B cell (primary cell): Measurements from ENCODE around the gene SS18L1. TPM values are rescaled to one million over a fixed set of nuclear protein-coding genes. Genes with fewer than 3 reads are reported as not detected.

ENCODE experiments used
- ATAC-seq: fragments of 200-7000 bp; cut with Tn5 transposase; one replicate; pipeline ENCODE4 v1.10.0; 2021; ENCODE audit warnings: low read depth, mild to moderate bottlenecking, moderate number of reproducible peaks, moderate library complexity
- CTCF ChIA-PET: fragments of 350-600 bp; sonication (Branson Sonifier 250); formaldehyde crosslinking; loops from one replicate; lab custom pipeline; 2021; ENCODE audit warnings: antibody characterized with exemption, inconsistent platforms; lab: Charles Lee
- POLR2A ChIA-PET: fragments of 350-600 bp; sonication (Branson Sonifier 250); formaldehyde crosslinking; loops from one replicate; lab custom pipeline; 2021; ENCODE audit warnings: antibody characterized with exemption; lab: Charles Lee
- DNase-seq: peaks from one replicate; pipeline ENCODE4 v3.0.0; 2013
- H2AFZ ChIP-seq: 2 replicates; pipeline ENCODE4 v1.6.1; 2012; ENCODE audit warnings: mild to moderate bottlenecking, low read depth, low read length; ENCODE audit not compliant: insufficient read depth, poor library complexity, severe bottlenecking
- H3K27ac ChIP-seq, 2 donors: 1 replicate in 1 of 2; 2 replicates in 1 of 2; pipeline ENCODE4 v1.5.1; 2012 to 2013; ENCODE audit warnings: low read length in 2 of 2, mild to moderate bottlenecking in 2 of 2, moderate library complexity in 1 of 2
- H3K27me3 ChIP-seq, 4 experiments: fragments of 200-600 bp in 1 of 4; sonication (generic) in 1 of 4; replicated peaks in 1 of 4; 1 replicate in 2 of 4; 2 replicates in 2 of 4; pipeline versions ENCODE4 v1.6.1 to v1.7.0; 2013 to 2016; ENCODE audit warnings: low read length in 3 of 4, mild to moderate bottlenecking in 2 of 4, mixed read lengths in 1 of 4, moderate library complexity in 1 of 4; ENCODE audit not compliant: insufficient read depth in 4 of 4, control insufficient read depth in 3 of 4; ENCODE audit errors: control extremely low read depth in 1 of 4
- H3K36me3 ChIP-seq, 2 experiments: replicated peaks in 1 of 2; 1 replicate in 1 of 2; 2 replicates in 1 of 2; pipeline versions ENCODE4 v1.6.1 to v1.7.1; 2013; ENCODE audit warnings: low read length in 1 of 2; ENCODE audit not compliant: insufficient read depth in 2 of 2, control insufficient read depth in 1 of 2; ENCODE audit errors: control extremely low read depth in 1 of 2, extremely low read depth in 1 of 2
- H3K4me1 ChIP-seq, 2 donors: fragments of 200-600 bp in 1 of 2; sonication (generic) in 1 of 2; 1 replicate in 1 of 2; 2 replicates in 1 of 2; pipeline versions ENCODE4 v1.5.1 to v1.6.1; 2013 to 2017; ENCODE audit warnings: low read length in 2 of 2; ENCODE audit not compliant: control insufficient read depth in 2 of 2, insufficient read depth in 2 of 2
- H3K4me2 ChIP-seq: replicated peaks from 2 replicates; pipeline ENCODE3; 2012; ENCODE audit warnings: mild to moderate bottlenecking, low read depth, low read length; ENCODE audit not compliant: poor library complexity, severe bottlenecking
- H3K4me3 ChIP-seq, 5 experiments: fragments of 200-600 bp in 1 of 5; sonication (generic) in 1 of 5; 1 replicate in 3 of 5; 2 replicates in 2 of 5; pipeline versions ENCODE4 v1.5.1 to v1.7.0; 2011 to 2016; ENCODE audit warnings: low read length in 4 of 5, mild to moderate bottlenecking in 4 of 5, low read depth in 2 of 5, control low read depth in 1 of 5, moderate library complexity in 1 of 5; ENCODE audit not compliant: insufficient read depth in 1 of 5; ENCODE audit errors: control extremely low read depth in 1 of 5, extremely low read depth in 1 of 5
- H3K79me2 ChIP-seq: fragments of 200-600 bp; sonication (generic); one replicate; pipeline ENCODE4 v1.6.0; 2016; ENCODE audit warnings: low read length; ENCODE audit not compliant: control insufficient read depth, insufficient read depth
- H3K9ac ChIP-seq: fragments of 200-600 bp; sonication (generic); 2 replicates; pipeline ENCODE4 v1.6.1; 2017; ENCODE audit warnings: mild to moderate bottlenecking, low read length, moderate library complexity
- H3K9me3 ChIP-seq, 3 donors: one replicate each; pipeline versions ENCODE4 v1.6.1 to v1.7.1; 2013; ENCODE audit warnings: low read length in 2 of 3; ENCODE audit not compliant: control insufficient read depth in 2 of 3, insufficient read depth in 1 of 3; ENCODE audit errors: control extremely low read depth in 1 of 3
- H4K20me1 ChIP-seq: 2 replicates; pipeline ENCODE4 v1.6.0; 2012; ENCODE audit warnings: mild to moderate bottlenecking, low read length; ENCODE audit not compliant: insufficient read depth, control insufficient read depth, poor library complexity, severe bottlenecking
- H3K27ac Mint-ChIP-seq: one replicate; pipeline ENCODE4 v1.8.0; 2021; ENCODE audit warnings: mixed read lengths
- H3K27me3 Mint-ChIP-seq: one replicate; pipeline ENCODE4 v1.8.0; 2021; ENCODE audit warnings: mixed read lengths
- H3K4me1 Mint-ChIP-seq: one replicate; pipeline ENCODE4 v1.8.0; 2021; ENCODE audit warnings: mixed read lengths
- H3K4me3 Mint-ChIP-seq: one replicate; pipeline ENCODE4 v1.8.0; 2021; ENCODE audit warnings: mixed read lengths
- H3K9me3 Mint-ChIP-seq: one replicate; pipeline ENCODE4 v1.8.0; 2022; ENCODE audit warnings: mixed read lengths; ENCODE audit not compliant: insufficient read depth
- CTCF ChIP-seq: fragments of 200-600 bp; IDR thresholded peaks from one replicate; pipeline ENCODE4 v1.8.0; 2022; ENCODE audit warnings: antibody characterized with exemption, mild to moderate bottlenecking
- EZH2 ChIP-seq: IDR thresholded peaks from 2 replicates; pipeline ENCODE4 v1.6.1; 2012; ENCODE audit warnings: borderline replicate concordance, low read depth, mild to moderate bottlenecking, moderate library complexity, low read length; ENCODE audit not compliant: insufficient read depth, poor library complexity, severe bottlenecking
- WGBS: methylation state at CpG from one replicate; pipeline ENCODE4 v1.1.5; 2013; ENCODE audit warnings: missing lambda C conversion rate; ENCODE audit not compliant: insufficient coverage; 5-methylcytosine and 5-hydroxymethylcytosine counted together
- intact Hi-C: fragments of 100-400 bp; cut with micrococcal nuclease; formaldehyde crosslinking; loops from one replicate; pipeline ENCODE4 v1.10.0; 2022
- polyA plus RNA-seq: library from polyadenylated mRNA; depleted of rRNA; stranded (reverse); fragments of >200 nt; gene quantifications from 2 replicates; pipeline ENCODE4 v1.2.3, GENCODE V29; 2012
- total RNA-seq, 2 donors: library from RNA; stranded (reverse); fragments of 120-200 nt in 1 of 2; gene quantifications; 1 replicate in 1 of 2; 2 replicates in 1 of 2; pipeline versions ENCODE4 v1.2.3 to v1.2.4, GENCODE V29; 2013 to 2022

The SS18L1 gene
- total and polyA plus RNA-seq, 2 donors (not counting 1 experiment from before 2014, with no cell fraction given), result 15.4 to 20.7 TPM

GRCh38 chr20:62174021-62174804 lies 30.6 kb downstream of the SS18L1 start:
- ATAC-seq (no peak), DNase-seq (no peak)
- Mint-ChIP-seq H3K27ac (no peak overlapping the region), H3K4me1 (no peaks in the 10 kb centered on the region), H3K27me3 (no peaks in the 10 kb centered on the region), H3K9me3 (no peaks in the 10 kb centered on the region), H3K4me3 (no peak overlapping the region)
- H2AFZ ChIP-seq, result no peak overlapping the region
- no peaks in the 10 kb centered on the region for H4K20me1 ChIP-seq
- H3K27ac ChIP-seq, result no peak overlapping the region
- intact Hi-C loops, result no loop called here
- ChIA-PET POLR2A (no interaction called here), CTCF (no interaction called here)
- 98% methylated on average over 27 of the region's 28 CpGs for WGBS
- no peak overlapping the region for H3K4me3 ChIP-seq
- H3K79me2 ChIP-seq, result no peaks in the 10 kb centered on the region
- no peaks in the 10 kb centered on the region for H3K4me1 ChIP-seq
- no peaks in the 10 kb centered on the region for H3K9me3 ChIP-seq
- H3K27me3 ChIP-seq, result no peaks in the 10 kb centered on the region
- no peak overlapping the region for H3K9ac ChIP-seq
- H3K4me2 ChIP-seq, result no peak overlapping the region
- no peak for TF ChIP-seq CTCF
- TF ChIP-seq EZH2, result no peak
- H3K36me3 ChIP-seq, result no peaks in the 10 kb centered on the region

DNA sequence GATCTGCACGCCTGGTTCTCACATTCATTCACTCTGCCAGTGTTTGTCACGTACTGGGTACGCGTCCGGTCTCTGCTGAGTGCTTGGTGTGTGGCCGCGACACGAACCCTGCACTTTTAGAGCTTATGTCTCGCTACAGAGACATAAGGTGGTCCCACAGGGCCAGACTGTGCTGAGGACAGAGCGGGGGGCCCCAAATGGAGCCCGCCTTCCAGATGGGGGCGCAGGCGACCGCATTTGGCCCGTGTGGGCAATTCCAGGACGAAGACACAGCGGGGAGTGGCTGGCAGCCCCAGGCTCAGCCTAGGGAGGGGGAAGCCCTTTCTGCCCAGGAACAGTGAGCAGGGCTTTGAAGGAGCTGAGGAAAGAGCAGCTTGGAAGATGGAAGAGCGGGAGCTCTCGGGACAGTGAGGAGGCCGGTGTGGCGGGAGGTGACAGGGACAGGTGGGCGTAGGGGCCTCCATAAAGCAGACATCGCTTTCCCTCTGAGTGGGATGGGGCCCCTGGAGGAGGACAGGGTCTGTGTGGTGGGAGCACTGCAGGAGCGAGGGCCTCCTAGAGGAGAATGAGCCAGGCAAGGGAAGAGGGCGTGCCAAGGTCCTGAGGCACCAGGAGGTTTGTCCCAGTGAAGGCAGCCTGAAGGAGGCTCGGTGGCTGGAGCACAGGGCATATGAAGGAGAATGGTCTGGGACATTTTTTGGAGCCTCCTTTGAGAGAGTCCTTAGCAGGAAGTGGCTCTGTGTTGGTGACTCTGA lies 31.5 kb downstream of the SS18L1 start:
- POLR2A ChIA-PET, result no interaction called here
- Histone ChIP-seq H3K9ac (no peak overlapping the region), H3K4me2 (no peak overlapping the region), H2AFZ (no peak overlapping the region), H3K4me1 (no peaks in the 10 kb centered on the region), H3K4me3 (no peak overlapping the region), H3K9me3 (no peaks in the 10 kb centered on the region), H3K27ac (no peak overlapping the region), H3K79me2 (no peaks in the 10 kb centered on the region), H4K20me1 (no peaks in the 10 kb centered on the region), H3K27me3 (no peaks in the 10 kb centered on the region), H3K36me3 (no peaks in the 10 kb centered on the region)
- WGBS, result 98% methylated on average over 23 of the region's 26 CpGs
- no peak for DNase-seq
- no peak overlapping the region for H3K27ac Mint-ChIP-seq
- intact Hi-C loops, result no loop called here
- H3K4me3 Mint-ChIP-seq, result no peak overlapping the region
- ATAC-seq, result no peak
- CTCF ChIA-PET, result no interaction called here
- H3K9me3 Mint-ChIP-seq, result no peaks in the 10 kb centered on the region
- H3K27me3 Mint-ChIP-seq, result no peaks in the 10 kb centered on the region
- no peaks in the 10 kb centered on the region for H3K4me1 Mint-ChIP-seq
- no peak for TF ChIP-seq CTCF
- no peak for TF ChIP-seq EZH2
